GM18526 (cell line): ENCODE results near the gene KRTAP3-2.
"Not testable (repeated sequence)": the region's sequence is repeated elsewhere in the genome, so short reads cannot be mapped to it uniquely, and the experiment has no call there.

Experiments
- POLR2A ChIP-seq: IDR thresholded peaks from 3 replicates; pipeline ENCODE4 v1.6.1; 2011; ENCODE audit not compliant: insufficient read length; ENCODE audit errors: extremely low read depth

KRTAP3-2 gene

DNA sequence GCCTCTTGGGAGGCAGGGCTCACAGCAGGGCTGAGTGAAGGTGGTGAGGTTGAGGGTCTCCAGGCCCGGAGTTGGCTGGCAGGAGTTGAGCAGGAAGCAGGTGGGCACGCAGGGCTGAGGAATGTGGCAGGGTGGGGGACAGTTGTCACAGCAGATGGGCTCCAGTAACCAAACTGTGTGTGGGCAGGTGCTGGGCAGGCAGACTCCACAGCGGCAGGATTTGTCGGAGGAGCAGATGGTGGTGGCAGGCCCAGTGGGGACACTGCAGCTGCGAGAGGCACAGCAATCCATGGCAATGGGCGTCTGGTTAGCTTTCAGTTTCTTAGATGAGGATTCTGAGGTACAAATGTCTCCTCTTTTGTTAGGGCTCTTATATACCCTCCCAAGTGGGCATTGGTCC, at the start of gene KRTAP3-2:
KRTAP3-2 (minus strand) TSS at position 344 of the 400 bp plus-strand sequence; CDS start at position 291, 53 bp downstream.
- not testable (repeated sequence) for TF ChIP-seq POLR2A

DNA sequence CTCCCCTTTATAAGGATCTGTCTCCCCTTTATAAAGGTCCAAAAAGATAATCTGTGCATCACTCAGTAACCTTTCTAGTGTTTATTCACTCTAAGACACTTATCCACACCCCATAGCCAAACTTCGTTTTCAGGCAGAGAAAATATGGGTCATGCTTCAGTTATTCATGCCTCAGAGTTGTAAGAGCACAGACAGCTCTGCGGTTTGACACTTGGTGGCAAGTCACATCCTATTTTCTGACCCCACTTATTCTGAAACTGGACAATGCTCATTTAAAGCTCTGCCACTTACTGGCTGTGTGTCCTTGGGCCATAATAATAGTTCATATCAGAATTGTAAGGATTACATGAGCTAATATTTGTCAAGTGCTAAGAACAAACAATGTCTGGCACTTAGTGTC, 49.4 kb upstream of the KRTAP3-2 start:
- TF ChIP-seq POLR2A, result no peak

DNA sequence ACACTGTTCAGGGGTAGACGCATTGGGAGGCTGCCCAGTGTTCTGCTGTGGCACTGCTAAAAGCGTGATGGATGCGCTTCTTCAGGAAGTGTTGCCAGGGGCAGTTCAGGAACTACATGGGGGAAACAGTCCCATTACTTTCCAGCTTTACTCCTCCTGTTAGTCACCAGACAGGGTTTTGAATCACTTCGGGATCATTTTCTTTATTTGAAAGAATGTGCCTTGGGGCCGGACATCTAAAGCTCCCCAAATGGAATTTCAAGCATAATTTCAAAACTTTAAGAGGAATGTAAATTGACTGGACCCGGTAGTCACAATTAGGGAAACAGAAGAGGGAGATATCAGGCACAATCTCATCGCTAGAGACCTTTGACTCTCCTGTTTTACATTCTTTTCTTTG, 48.7 kb upstream of the KRTAP3-2 start:
- TF ChIP-seq POLR2A, result no peak

DNA sequence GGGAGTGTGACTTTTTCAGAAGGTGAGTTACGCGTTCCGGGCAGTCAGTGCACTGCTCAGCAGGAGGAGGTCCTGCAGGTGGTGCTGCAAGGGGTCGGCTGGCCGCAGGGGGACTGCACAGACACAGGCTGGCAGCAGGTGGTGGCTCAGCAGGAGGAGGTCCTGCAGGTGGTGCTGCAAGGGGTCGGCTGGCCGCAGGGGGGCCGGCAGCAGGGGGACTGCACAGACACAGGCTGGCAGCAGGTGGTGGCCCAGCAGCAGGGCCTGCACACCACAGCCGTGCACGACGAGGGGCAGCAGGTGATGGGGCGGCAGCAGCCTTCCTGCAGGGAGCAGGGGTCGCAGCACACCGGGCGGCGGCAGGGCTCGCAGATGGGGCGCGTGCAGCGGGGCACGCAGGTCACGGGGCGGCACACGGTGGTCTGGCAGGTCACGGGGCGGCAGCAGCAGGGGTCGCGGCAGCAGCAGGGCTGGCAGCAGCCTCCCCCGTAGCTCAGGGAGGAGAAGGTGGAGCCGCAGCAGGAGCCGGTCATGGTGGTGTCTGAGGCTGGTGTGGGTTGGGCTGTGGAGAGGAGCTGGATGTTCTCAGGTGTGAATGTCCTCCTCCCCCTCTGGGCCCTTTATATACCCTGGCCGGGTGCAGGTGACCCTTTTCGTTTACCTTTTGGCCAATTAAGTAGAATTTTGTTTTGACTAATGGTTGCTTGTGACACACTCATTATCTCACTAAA, 47.2 kb upstream of the KRTAP3-2 start, which contains the start of gene KRTAP2-1:
KRTAP2-1 (minus strand) TSS at position 582 of the 731 bp plus-strand sequence; CDS start at position 533, 49 bp downstream.
- TF ChIP-seq POLR2A, result not testable (repeated sequence)

DNA sequence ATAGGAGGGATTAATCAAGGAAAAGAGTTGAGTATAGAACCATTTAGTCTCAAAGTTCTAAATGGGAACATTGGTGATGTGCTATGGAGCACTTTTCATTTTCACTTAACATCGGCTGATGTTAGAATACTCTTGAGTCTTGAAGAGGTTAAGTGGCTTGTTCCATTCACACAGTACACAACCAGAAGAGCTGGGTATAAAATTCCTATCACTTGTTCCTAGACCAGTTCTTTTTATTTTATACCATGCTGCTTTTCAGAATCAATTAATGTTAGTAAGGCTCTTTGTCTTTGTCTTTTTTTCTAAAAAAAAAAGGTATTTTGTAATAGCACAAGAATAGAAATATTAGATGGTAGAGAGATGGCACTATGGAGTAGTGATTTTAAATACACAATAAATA, 43.2 kb upstream of the KRTAP3-2 start:
- TF ChIP-seq POLR2A, result no peak

DNA sequence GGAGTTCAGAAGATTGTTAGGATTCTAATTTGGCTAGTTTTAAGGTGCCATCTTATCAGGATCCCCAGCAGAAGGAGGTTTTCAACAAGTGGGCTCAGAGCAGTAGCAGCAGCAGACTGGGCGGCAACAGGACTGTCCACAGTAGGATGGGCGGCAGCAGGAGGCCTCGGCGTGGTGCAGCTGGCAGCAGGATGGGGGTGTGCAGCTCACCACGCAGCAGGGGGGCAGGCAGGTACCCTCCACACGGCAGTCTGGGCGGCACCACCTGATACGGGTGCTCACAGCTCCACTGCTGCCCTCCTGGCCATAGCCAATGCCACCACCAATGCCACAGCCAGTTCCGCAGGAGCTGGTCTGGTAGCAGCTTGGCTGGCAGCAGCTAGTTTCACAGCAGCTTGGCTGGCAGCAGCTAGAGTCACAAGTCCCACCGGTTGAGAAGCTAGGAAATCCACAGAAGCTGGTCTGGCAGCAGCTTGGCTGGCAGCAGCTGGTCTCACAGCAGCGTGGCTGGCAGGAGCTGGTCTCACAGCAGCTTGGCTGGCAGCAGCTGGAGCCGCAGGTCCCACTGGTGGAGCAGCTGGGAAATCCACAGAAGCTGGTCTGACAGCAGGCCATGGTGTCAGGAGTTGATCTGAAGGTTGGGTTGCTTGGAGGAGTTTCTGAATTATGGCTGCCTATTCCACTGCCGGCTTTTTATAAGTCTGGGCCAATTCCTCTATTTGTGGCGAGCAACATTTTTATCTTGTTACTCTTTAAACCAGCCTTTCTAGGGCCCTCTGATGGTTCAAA, 41.3 kb upstream of the KRTAP3-2 start, which contains the start of gene KRTAP1-1:
KRTAP1-1 (minus strand) TSS at position 668 of the 789 bp plus-strand sequence; CDS start at position 615, 53 bp downstream.
- not testable (repeated sequence) for TF ChIP-seq POLR2A

DNA sequence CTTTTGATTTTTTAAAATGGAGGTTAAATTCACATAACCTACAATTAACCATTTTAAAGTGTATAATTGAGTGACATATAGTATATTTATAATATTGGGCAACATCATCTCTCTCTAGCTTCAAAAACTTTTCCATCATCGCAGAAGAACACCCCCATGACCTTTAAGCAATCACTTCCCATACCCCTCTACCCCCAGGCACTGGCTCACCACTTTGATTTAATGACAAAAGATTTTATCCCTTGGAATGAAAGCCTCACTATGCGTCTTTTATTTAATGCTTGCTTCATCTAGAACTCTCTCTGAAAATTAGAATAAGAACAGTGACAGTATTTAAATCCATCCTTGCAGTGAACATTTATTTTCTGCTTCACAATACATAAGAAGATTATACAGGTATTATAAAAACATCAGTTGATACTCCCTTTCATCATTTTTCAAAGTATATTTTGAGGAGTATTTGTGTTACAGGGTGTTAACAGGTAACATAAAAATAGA, 38.2 kb upstream of the KRTAP3-2 start:
- no peak for TF ChIP-seq POLR2A

DNA sequence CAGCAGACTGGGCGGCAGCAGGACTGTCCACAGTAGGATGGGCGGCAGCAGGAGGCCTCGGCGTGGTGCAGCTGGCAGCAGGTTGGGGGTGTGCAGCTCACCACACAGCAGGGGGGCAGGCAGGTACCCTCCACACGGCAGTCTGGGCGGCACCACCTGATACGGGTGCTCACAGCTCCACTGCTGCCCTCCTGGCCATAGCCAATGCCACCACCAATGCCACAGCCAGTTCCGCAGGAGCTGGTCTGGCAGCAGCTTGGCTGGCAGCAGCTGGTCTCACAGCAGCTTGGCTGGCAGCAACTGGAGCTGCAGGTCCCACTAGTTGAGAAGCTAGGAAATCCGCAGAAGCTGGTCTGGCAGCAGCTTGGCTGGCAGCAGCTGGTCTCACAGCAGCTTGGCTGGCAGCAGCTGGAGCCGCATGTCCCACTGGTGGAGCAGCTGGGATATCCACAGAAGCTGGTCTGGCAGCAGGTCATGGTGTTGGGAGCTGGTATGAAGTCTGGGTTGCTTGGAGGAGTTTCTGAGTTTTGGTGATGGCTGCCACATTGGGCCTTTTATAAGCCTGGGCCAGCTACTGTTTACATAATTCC, 34.7 kb upstream of the KRTAP3-2 start, which contains the start of gene KRTAP1-3:
KRTAP1-3 (minus strand) TSS at position 529 of the 590 bp plus-strand sequence; CDS start at position 476, 53 bp downstream.
- TF ChIP-seq POLR2A, result not testable (repeated sequence)

DNA sequence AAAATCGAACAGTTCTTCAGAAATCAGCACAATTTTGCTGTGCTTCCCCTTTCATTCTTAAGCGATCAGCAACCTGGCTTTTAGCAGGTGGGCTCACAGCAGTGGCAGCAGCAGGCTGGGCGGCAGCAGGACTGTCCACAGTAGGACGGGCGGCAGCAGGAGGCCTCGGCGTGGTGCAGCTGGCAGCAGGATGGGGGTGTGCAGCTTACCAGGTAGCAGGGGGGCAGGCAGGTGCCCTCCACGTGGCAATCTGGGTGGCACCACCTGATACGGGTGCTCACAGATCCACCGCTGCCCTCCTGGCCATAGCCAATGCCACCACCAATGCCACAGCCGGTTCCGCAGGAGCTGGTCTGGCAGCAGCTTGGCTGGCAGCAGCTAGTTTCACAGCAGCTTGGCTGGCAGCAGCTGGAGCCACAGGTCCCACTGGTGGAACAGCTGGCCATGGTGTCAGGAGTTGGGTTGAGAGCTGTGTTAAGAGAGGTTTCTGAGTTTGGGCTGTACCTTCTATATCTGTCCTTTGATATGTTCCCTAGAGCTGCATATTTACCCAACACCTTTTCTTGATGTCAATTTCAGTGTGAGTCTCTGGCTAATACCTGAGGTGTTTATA, 30.0 kb upstream of the KRTAP3-2 start, which contains the start of gene KRTAP1-4:
KRTAP1-4 (minus strand) TSS at position 563 of the 613 bp plus-strand sequence; CDS start at position 446, 117 bp downstream.
- TF ChIP-seq POLR2A, result no peak

DNA sequence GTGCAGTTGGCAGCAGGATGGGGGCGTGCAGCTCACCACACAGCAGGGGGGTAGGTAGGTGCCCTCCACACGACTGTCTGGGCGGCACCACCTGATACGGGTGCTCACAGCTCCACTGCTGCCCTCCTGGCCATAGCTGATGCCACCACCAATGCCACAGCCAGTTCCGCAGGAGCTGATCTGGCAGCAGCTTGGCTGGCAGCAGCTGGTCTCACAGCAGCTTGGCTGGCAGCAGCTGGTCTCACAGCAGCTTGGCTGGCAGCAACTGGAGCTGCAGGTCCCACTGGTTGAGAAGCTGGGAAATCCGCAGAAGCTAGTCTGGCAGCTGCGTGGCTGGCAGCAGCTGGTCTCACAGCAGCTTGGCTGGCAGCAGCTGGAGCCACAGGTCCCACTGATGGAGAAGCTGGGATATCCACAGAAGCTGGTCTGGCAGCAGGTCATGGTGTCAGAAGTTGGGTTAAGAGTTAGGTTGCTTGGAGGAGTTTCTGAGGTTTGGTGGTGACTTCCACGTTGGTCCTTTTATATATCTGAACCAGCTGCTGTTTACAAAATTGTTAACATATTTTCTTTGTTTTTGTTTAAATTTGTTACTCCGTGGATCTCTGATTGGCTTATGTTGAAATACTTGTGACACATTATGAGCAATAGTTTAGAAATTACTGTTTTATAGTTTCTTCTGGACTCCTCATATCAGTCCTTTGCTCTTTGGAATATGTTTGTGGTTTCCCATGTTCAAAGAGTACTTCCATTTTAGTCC, 27.2 kb upstream of the KRTAP3-2 start, which contains the start of gene KRTAP1-5:
KRTAP1-5 (minus strand) TSS at position 494 of the 757 bp plus-strand sequence; CDS start at position 441, 53 bp downstream.
- no peak for TF ChIP-seq POLR2A

DNA sequence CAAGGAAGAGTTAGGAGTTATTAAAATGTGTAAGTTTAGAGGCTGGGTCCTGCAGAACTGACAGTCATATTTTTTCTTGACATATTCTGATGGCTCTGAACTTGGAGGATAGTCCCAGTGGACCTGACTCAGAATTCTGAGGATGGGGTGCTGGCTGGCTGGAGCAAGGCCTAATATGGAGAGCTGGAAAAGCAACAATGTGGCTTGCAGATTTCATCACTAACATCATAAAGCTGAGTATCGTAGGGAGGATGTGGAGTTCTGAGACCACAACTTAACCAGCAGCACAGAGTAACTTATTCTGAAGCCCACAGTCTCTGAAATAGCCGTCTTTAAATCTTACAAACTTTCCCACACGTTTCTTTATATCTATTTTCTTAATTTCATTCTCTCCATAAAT, 25.0 kb upstream of the KRTAP3-2 start:
- TF ChIP-seq POLR2A, result no peak

DNA sequence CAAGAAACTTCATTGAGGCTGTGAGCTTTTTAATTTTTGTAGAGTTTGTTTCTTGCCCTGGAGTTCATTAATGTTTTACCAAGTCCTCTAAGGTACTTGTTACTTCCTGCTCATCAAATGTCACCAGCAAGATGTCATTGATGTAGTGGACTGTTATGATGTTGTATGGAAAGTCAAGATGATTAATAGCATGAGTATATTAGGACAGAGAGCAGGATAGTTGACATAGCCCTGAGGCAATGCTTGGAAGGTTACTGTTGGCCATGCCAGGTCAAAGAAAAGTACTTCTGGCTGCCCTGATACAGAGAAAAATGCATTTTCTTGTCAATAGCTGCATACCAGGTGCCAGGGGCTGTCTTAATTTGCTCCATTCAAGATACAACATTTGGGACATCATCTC, 20.6 kb upstream of the KRTAP3-2 start:
- TF ChIP-seq POLR2A, result no peak

DNA sequence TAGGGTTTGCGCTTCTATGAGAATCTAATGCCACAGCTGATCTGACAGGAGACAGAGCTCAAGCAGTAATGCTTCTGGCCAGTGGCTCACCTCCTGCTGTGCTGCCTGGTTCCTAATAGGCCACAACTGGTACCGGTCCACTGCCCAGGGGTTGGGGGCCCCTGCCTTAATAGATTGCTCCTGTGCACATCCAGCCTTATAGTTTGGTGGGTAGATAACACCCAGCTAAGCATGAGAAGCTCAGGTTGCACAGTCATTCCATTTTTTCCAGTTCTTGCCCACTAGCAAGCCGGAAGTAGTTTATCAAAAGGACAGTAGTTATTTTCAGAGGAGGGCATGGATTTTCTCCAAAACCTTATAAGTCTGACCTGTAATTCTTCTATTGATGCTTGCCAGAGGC, 19.7 kb upstream of the KRTAP3-2 start:
- no peak for TF ChIP-seq POLR2A

DNA sequence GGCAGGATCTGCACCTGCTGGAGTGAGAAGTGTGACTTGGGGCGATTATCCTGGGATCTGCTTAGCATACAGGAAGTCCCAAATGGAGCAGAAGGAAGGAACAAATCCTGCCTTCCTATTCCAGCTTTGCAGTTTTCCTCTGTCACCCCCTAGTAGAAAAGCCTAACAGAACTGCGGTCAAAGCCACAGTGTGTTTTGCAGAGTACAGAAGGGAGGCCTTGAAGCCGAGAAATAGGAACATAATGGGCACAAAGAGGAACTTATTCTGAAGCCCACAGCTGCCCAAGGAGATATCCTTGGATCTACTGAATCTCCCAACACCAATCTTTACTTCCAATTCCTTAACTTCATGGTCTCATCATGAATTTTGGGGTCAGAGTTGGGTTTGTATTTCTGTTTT, 18.8 kb upstream of the KRTAP3-2 start:
- no peak for TF ChIP-seq POLR2A

DNA sequence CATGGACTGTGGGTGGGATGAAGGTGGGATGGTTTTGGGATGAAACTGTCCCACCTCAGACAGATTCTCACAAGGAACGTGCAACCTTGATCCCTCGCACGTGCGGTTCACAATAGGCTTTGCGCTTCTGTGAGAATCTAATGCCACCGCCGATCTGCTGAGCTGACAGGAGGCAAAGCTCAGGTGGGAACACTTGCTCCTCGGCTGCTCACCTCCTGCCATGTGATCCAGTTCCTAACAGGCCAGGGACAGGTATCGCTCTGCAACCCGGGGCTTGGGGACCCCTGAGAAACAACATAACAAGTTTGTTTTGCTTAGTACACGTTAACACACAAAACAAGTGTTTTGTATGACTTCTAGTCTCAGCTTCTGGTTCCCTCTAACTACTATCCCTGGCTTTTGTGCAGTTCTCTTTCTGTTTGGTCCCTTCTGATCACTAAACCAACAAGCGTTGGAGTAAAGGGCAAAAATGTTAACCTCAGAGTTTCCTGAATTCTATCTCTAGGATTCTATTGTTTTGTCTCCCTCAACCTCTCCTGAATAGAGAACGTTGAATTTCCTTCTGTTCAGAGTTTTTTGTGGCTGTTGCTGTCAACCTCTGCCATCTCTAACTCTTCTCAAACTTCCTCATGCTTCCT, 17.0 kb upstream of the KRTAP3-2 start:
- no peak for TF ChIP-seq POLR2A
